ENCODE data around the gene HMG20B.

The HMG20B gene

DNA sequence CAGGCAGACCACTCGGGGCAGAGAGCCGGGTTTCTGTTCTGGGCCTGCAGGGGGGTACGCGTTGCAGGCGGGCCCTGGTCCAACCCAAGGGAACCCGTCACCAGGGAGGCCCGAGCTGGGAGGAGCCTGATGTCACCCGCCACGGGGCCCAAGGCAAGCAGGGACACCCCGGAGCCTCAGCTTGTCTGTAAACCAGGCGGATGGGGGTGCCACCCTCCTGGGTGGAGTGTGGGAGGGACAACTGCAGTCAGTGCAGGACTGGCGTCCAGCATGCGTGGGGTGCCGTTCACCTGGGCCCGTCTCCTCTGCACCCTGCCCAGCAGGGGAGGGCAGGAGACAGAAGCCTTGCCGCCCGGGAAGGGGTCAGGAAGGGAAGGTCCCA, 46.9 kb downstream of the HMG20B start:
- Histone ChIP-seq H3K4me3 (IDR thresholded peaks at IDR 0.05; ENCODE audit: insufficient read depth, low read depth, low read length) (no peak overlapping the region), H3K79me2 (ENCODE audit: insufficient read depth, low read depth) (peaks cover 8% of the 10 kb centered on the region; the same call in 1 of the 2 replicates), H4K20me1 (ENCODE audit: insufficient read depth) (no peaks in the 10 kb centered on the region), H3K27ac (no peak overlapping the region), H3K4me2 (no peak overlapping the region), H3K36me3 (ENCODE audit: insufficient read depth) (no peaks in the 10 kb centered on the region), H2AFZ (ENCODE audit: low read depth) (no peak overlapping the region), H3K4me1 (ENCODE audit: low read depth, poor library complexity, severe bottlenecking) (peaks cover 25% of the 10 kb centered on the region), H3K9ac (no peak overlapping the region), H3K27me3 (ENCODE audit: insufficient read depth, low read depth) (no peaks in the 10 kb centered on the region)
- TF ChIP-seq, protein P1, sequence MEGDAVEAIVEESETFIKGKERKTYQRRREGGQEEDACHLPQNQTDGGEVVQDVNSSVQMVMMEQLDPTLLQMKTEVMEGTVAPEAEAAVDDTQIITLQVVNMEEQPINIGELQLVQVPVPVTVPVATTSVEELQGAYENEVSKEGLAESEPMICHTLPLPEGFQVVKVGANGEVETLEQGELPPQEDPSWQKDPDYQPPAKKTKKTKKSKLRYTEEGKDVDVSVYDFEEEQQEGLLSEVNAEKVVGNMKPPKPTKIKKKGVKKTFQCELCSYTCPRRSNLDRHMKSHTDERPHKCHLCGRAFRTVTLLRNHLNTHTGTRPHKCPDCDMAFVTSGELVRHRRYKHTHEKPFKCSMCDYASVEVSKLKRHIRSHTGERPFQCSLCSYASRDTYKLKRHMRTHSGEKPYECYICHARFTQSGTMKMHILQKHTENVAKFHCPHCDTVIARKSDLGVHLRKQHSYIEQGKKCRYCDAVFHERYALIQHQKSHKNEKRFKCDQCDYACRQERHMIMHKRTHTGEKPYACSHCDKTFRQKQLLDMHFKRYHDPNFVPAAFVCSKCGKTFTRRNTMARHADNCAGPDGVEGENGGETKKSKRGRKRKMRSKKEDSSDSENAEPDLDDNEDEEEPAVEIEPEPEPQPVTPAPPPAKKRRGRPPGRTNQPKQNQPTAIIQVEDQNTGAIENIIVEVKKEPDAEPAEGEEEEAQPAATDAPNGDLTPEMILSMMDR (conservative IDR thresholded peaks at IDR 0.05; ENCODE audit: low read depth, low read length) = no peak

DNA sequence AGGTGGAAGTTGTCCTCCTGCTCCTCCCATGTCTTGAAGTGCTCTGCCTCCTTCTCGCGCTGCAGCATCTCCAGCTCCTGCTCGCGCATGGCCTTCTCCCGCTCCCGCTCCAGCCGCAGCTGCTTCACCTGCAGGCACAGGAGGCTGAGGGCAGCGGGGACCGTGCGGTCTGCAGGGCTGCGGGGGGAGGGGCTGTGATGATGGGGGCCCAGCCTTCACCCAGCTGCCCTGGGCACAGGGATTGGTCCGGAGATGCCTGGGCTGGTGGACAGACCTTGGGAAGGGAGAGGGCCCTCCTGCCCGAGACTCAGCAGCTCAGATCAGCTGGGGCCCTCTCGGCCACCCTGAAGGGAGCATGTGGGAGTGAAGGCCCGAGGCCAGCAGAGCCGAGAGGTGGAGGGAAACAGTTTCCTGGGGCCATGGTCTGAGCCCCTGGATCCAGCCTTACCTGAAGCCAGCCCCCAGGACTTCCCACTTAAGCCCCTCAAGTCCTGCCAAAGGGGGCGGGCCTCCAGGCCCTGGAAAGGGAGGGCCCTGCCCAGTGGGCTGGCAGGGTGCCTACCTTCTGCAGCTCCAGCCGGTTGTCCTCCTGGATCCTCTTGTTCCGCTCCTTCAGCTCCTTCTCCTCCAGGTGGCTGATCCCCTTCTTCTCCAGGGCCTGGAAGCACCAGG, 47.5 kb downstream of the HMG20B start:
- H3K27ac ChIP-seq = no peak overlapping the region
- H3K4me2 ChIP-seq = no peak overlapping the region
- no peaks in the 10 kb centered on the region for H3K36me3 ChIP-seq (ENCODE audit: insufficient read depth)
- H4K20me1 ChIP-seq (ENCODE audit: insufficient read depth) = no peaks in the 10 kb centered on the region
- H3K27me3 ChIP-seq (ENCODE audit: insufficient read depth, low read depth) = no peaks in the 10 kb centered on the region
- H3K4me3 ChIP-seq (IDR thresholded peaks at IDR 0.05; ENCODE audit: insufficient read depth, low read depth, low read length) = no peak overlapping the region
- H3K4me1 ChIP-seq (ENCODE audit: low read depth, poor library complexity, severe bottlenecking) = peaks cover 32% of the 10 kb centered on the region
- H3K79me2 ChIP-seq (ENCODE audit: insufficient read depth, low read depth) = peaks cover 14% of the 10 kb centered on the region
- H3K9ac ChIP-seq = no peak overlapping the region
- TF ChIP-seq, protein P1 (conservative IDR thresholded peaks at IDR 0.05; ENCODE audit: low read depth, low read length) = no peak
- no peak overlapping the region for H2AFZ ChIP-seq (ENCODE audit: low read depth)

DNA sequence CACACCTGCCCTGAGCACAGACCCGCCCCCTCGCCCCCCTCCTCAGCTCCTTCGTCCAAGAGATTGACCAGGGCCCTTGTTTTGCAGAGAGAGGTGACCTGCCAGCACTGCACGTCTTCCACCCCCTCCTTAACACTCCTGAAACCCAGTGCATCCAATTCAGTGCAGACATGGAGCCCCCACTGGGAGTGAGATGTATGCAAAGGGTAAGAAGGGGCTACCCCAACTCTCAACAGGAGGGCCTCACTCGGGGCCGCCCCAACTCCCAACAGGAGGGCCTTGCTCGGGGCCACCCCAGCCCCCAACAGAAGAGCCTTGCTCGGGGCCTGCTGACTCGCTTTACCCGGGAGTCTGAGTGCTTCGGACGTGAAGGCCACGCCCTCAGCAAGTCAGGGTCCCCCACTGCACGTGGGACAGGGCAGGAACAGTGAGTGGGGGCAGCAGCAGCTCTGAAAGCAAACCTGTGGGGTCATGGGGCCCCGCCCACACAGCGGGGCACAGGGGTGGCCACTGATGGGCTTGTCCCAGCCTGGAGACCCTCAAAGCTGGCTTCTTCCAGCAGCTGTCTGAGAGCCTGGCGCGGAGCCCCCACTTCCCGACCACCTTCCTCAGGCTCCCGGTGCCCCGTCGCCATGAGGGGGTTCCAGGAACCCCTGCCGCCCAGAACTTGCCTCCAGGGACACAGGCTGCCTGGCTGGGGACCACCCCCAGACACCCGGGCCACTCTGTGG, 48.2 kb downstream of the HMG20B start:
- no peaks in the 10 kb centered on the region for H3K27me3 ChIP-seq (ENCODE audit: insufficient read depth, low read depth)
- H3K9ac ChIP-seq = no peak overlapping the region
- H3K36me3 ChIP-seq (ENCODE audit: insufficient read depth) = no peaks in the 10 kb centered on the region
- no peak overlapping the region for H2AFZ ChIP-seq (ENCODE audit: low read depth)
- H3K4me3 ChIP-seq (IDR thresholded peaks at IDR 0.05; ENCODE audit: insufficient read depth, low read depth, low read length) = no peak overlapping the region
- H3K27ac ChIP-seq = no peak overlapping the region
- no peak overlapping the region for H3K4me2 ChIP-seq
- H3K79me2 ChIP-seq (ENCODE audit: insufficient read depth, low read depth) = peaks cover 21% of the 10 kb centered on the region
- no peaks in the 10 kb centered on the region for H4K20me1 ChIP-seq (ENCODE audit: insufficient read depth)
- TF ChIP-seq, protein P1 (conservative IDR thresholded peaks at IDR 0.05; ENCODE audit: low read depth, low read length) = no peak
- H3K4me1 ChIP-seq (ENCODE audit: low read depth, poor library complexity, severe bottlenecking) = peaks cover 34% of the 10 kb centered on the region

DNA sequence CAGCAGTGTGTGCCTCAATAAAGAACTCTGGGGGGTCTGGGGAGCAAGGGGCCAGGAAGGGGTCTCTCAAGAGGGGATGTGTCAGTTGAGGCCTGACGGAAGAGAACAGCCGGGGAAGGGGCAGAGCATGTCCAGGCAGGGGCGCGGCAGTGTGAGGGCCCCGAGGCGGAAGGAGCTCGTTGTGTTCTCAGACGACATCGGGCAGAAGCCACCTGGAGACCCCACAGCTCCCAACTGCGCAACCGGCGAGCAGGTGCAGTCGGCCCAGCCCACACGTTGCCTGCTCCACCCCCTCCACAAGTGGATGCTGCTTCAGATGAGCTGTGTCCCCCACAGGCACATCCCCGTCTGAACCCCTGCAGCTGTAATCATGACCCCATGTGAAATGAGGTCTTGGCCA, 48.9 kb downstream of the HMG20B start:
- H3K79me2 ChIP-seq (ENCODE audit: insufficient read depth, low read depth) = peaks cover 28% of the 10 kb centered on the region
- H3K27ac ChIP-seq = no peak overlapping the region
- no peaks in the 10 kb centered on the region for H3K27me3 ChIP-seq (ENCODE audit: insufficient read depth, low read depth)
- TF ChIP-seq, protein P1 (conservative IDR thresholded peaks at IDR 0.05; ENCODE audit: low read depth, low read length) = no peak
- H3K36me3 ChIP-seq (ENCODE audit: insufficient read depth) = no peaks in the 10 kb centered on the region
- H2AFZ ChIP-seq (ENCODE audit: low read depth) = no peak overlapping the region
- no peak overlapping the region for H3K9ac ChIP-seq
- H4K20me1 ChIP-seq (ENCODE audit: insufficient read depth) = no peaks in the 10 kb centered on the region
- H3K4me3 ChIP-seq (IDR thresholded peaks at IDR 0.05; ENCODE audit: insufficient read depth, low read depth, low read length) = no peak overlapping the region
- H3K4me1 ChIP-seq (ENCODE audit: low read depth, poor library complexity, severe bottlenecking) = peaks cover 28% of the 10 kb centered on the region
- H3K4me2 ChIP-seq = no peak overlapping the region

Measured in KMS-11 (cell line).